ENCODE measurements around the gene ARHGEF11. TPM values are rescaled to one million over a fixed set of nuclear protein-coding genes. Genes with fewer than 3 reads are reported as not detected.

The ARHGEF11 gene
- polyA plus RNA-seq, 4 donors: 27.4 to 42.3 (median 31.3) TPM

Other genes starting within 250 kb of the ARHGEF11 start
- 1 to 10 TPM in 2 of 4 donors, under 1 TPM in 2; 0.60 to 2.3 (median 0.95) TPM for gene SH2D2A, start 228.9 kb downstream of the ARHGEF11 start, polyA plus RNA-seq (ENCODE audit: insufficient read length in 4 of 4)
- 1 to 10 TPM; 1.0 to 3.9 (median 1.3) TPM for gene INSRR, start 186.6 kb downstream of the ARHGEF11 start, polyA plus RNA-seq (ENCODE audit: insufficient read length in 4 of 4)
- 1 to 10 TPM; 1.2 to 3.1 (median 2.0) TPM for gene NTRK1, start 184.9 kb downstream of the ARHGEF11 start, polyA plus RNA-seq (ENCODE audit: insufficient read length in 4 of 4)
- 10 to 100 TPM; 18.1 to 64.2 (median 21.6) TPM for gene PEAR1, start 152.0 kb downstream of the ARHGEF11 start, polyA plus RNA-seq (ENCODE audit: insufficient read length in 4 of 4)
- gene LRRC71, start 125.1 kb downstream of the ARHGEF11 start, polyA plus RNA-seq (ENCODE audit: insufficient read length in 4 of 4): 1 to 10 TPM in 1 of 4 donors, under 1 TPM in 3; 0.32 to 1.4 (median 0.71) TPM
- gene ETV3L, start 54.1 kb upstream of the ARHGEF11 start, polyA plus RNA-seq (ENCODE audit: insufficient read length in 4 of 4): under 1 TPM in 1 of 4 donors, not detected in 3; 0.07 TPM
- gene ETV3, start 92.7 kb upstream of the ARHGEF11 start, polyA plus RNA-seq (ENCODE audit: insufficient read length in 4 of 4): 10 to 100 TPM; 25.4 to 29.1 (median 27.7) TPM

All from left renal pelvis (tissue), 4 donors.